Vagina (tissue), 2 donors: Measurements from ENCODE around the gene TMX3. TPM values are rescaled to one million over a fixed set of nuclear protein-coding genes. Genes with fewer than 3 reads are reported as not detected.
A peak's percentile ranks its signal among the peaks of the same experiment; 100 is the strongest.

ENCODE experiments used
- DNase-seq, 2 donors: peaks; one replicate each; pipeline ENCODE4 v3.0.0-alpha.2; 2017; ENCODE audit errors: extremely low spot score in 2 of 2
- H3K27ac ChIP-seq: fragments of 200-600 bp; sonication (generic); one replicate; pipeline ENCODE4 v1.5.1; 2019
- H3K27me3 ChIP-seq: fragments of 200-600 bp; sonication (generic); one replicate; pipeline ENCODE4 v1.5.1; 2019
- H3K36me3 ChIP-seq, 2 donors: fragments of 200-600 bp; sonication (generic); one replicate each; pipeline ENCODE4 v1.5.1; 2017 to 2019
- H3K4me1 ChIP-seq: fragments of 200-600 bp; sonication (generic); one replicate; pipeline ENCODE4 v1.5.1; 2019
- H3K4me3 ChIP-seq, 2 donors: fragments of 200-600 bp; sonication (generic); 1 replicate in 1 of 2; 2 replicates in 1 of 2; pipeline ENCODE4 v1.5.1; 2016 to 2019
- H3K9me3 ChIP-seq: fragments of 200-600 bp; sonication (generic); one replicate; pipeline ENCODE4 v1.5.1; 2019
- POLR2A ChIP-seq, 2 donors: fragments of 450-650 bp; IDR thresholded peaks; one replicate each; pipeline ENCODE4 v1.6.1; 2017; ENCODE audit warnings: antibody characterized with exemption in 2 of 2, mild to moderate bottlenecking in 2 of 2, moderate library complexity in 2 of 2
- POLR2AphosphoS5 ChIP-seq, 2 donors: sonication (generic); formaldehyde crosslinking; IDR thresholded peaks; one replicate each; pipeline ENCODE4 v1.9.0; 2017; ENCODE audit warnings: antibody characterized with exemption in 2 of 2, mild to moderate bottlenecking in 2 of 2, low read depth in 1 of 2; ENCODE audit not compliant: insufficient read depth in 1 of 2
- intact Hi-C: fragments of 100-400 bp; cut with DNase I; formaldehyde crosslinking; loops from one replicate; pipeline ENCODE4 v1.15.1; 2023
- total RNA-seq: library from RNA; depleted of rRNA; stranded (reverse); fragments of >200 nt; gene quantifications from one replicate; pipeline ENCODE4 v1.2.3, GENCODE V29; 2016
- TF ChIP-seq, protein P1 (sequence below), 3 experiments: fragments of 450-650 bp in 2 of 3; fragments of 200-600 bp in 1 of 3; sonication (generic) in 1 of 3; IDR thresholded peaks; one replicate each; pipeline ENCODE4 v1.5.1; 2017 to 2019; ENCODE audit warnings: antibody characterized with exemption in 3 of 3, mild to moderate bottlenecking in 2 of 3, moderate library complexity in 2 of 3

TMX3 gene
- total RNA-seq, 1 donor from 2014 or later: 32.7 TPM

DNA sequence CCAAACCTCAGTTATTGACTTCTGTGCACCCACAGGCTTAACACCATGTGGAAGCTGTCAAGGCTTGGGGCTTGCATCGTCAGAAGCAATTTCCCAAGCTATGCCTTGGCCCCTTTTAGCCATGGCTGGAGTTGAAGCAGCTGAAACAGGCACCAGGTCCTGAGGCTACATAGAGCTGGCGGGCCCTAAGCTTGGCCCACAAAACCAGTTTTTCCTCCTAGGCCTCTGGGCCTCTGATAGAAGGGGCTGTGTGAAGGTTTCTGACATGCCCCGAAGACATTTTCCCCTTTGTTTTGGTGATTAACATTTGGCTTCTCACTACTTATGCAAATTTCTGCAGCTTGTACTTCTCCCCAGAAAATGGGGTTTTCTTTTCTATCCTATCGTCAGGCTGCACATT is 9.1 kb upstream of the TMX3 start:
- H3K4me3 ChIP-seq: no peak overlapping the region
- intact Hi-C loops: no loop called here

DNA sequence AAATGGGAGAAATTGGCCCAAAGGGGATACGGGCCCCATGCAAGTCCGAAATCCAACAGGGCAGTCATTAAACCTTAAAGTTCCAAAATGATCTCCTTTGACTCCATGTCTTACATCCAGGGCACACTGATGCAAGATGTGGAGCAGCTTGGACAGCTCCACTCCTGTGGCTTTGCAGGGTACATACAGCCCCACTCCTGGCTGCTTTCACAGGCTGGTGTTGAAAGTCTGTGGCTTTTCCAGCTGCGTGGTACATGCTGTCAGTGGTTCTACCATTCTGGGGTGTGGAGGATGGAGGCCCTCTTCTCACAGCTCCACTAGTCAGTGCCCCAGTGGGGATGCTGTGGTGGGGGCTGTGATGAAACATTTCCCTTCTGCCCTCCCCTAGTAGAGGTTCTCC is 8.6 kb upstream of the TMX3 start:
- Histone ChIP-seq H3K4me1 (peaks cover 12% of the 10 kb centered on the region), H3K27me3 (no peaks in the 10 kb centered on the region), H3K27ac (no peak overlapping the region), H3K9me3 (no peaks in the 10 kb centered on the region), H3K4me3 (no peak overlapping the region), H3K36me3 (no peaks in the 10 kb centered on the region)
- TF ChIP-seq POLR2AphosphoS5 (IDR thresholded peaks at IDR 0.05; ENCODE audit: insufficient read depth in 1 of 2, low read depth in 1 of 2) (no peak), POLR2A (IDR thresholded peaks at IDR 0.05) (no peak)
- TF ChIP-seq, protein P1, sequence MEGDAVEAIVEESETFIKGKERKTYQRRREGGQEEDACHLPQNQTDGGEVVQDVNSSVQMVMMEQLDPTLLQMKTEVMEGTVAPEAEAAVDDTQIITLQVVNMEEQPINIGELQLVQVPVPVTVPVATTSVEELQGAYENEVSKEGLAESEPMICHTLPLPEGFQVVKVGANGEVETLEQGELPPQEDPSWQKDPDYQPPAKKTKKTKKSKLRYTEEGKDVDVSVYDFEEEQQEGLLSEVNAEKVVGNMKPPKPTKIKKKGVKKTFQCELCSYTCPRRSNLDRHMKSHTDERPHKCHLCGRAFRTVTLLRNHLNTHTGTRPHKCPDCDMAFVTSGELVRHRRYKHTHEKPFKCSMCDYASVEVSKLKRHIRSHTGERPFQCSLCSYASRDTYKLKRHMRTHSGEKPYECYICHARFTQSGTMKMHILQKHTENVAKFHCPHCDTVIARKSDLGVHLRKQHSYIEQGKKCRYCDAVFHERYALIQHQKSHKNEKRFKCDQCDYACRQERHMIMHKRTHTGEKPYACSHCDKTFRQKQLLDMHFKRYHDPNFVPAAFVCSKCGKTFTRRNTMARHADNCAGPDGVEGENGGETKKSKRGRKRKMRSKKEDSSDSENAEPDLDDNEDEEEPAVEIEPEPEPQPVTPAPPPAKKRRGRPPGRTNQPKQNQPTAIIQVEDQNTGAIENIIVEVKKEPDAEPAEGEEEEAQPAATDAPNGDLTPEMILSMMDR (IDR thresholded peaks at IDR 0.05): no peak
- DNase-seq: no peak
- intact Hi-C loops: no loop called here

More for the DNA sequence above, 9.1 kb upstream of the TMX3 start:
- H3K27ac ChIP-seq: no peak overlapping the region
- TF ChIP-seq POLR2A (IDR thresholded peaks at IDR 0.05): no peak
- TF ChIP-seq, protein P1 (IDR thresholded peaks at IDR 0.05): no peak
- TF ChIP-seq POLR2AphosphoS5 (IDR thresholded peaks at IDR 0.05; ENCODE audit: insufficient read depth in 1 of 2, low read depth in 1 of 2): no peak
- peaks cover 12% of the 10 kb centered on the region for H3K4me1 ChIP-seq
- no peaks in the 10 kb centered on the region for H3K9me3 ChIP-seq
- no peaks in the 10 kb centered on the region for H3K27me3 ChIP-seq
- no peak for DNase-seq
- no peaks in the 10 kb centered on the region for H3K36me3 ChIP-seq

DNA sequence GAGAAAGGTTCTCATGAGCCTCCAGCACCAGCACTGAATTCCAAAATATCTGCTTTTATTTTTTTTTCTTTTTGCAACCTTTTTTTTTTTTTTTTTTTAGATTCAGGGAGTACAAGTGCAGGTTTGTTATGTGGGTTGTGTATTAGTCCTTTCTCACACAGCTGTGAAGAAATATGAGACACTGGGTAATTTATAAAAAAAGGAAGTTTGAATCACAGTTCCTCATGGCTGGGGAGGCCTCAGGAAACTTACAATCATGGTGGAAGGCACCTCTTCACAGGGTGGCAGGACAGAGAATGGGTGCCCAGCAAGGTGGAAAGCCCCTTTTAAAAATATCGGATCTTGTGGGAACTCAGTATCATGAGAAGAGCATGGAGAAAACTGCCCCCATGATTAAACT is 7.9 kb upstream of the TMX3 start:
- no peak for DNase-seq
- peak overlapping the region; percentile 47 for H3K27ac ChIP-seq
- H3K27me3 ChIP-seq: no peaks in the 10 kb centered on the region
- H3K36me3 ChIP-seq: no peaks in the 10 kb centered on the region
- no peaks in the 10 kb centered on the region for H3K9me3 ChIP-seq
- TF ChIP-seq POLR2A (IDR thresholded peaks at IDR 0.05) (no peak), POLR2AphosphoS5 (IDR thresholded peaks at IDR 0.05; ENCODE audit: insufficient read depth in 1 of 2, low read depth in 1 of 2) (no peak)
- TF ChIP-seq, protein P1 (IDR thresholded peaks at IDR 0.05): no peak
- no peak overlapping the region for H3K4me3 ChIP-seq
- H3K4me1 ChIP-seq: peaks cover 12% of the 10 kb centered on the region
- intact Hi-C loops: no loop called here

DNA sequence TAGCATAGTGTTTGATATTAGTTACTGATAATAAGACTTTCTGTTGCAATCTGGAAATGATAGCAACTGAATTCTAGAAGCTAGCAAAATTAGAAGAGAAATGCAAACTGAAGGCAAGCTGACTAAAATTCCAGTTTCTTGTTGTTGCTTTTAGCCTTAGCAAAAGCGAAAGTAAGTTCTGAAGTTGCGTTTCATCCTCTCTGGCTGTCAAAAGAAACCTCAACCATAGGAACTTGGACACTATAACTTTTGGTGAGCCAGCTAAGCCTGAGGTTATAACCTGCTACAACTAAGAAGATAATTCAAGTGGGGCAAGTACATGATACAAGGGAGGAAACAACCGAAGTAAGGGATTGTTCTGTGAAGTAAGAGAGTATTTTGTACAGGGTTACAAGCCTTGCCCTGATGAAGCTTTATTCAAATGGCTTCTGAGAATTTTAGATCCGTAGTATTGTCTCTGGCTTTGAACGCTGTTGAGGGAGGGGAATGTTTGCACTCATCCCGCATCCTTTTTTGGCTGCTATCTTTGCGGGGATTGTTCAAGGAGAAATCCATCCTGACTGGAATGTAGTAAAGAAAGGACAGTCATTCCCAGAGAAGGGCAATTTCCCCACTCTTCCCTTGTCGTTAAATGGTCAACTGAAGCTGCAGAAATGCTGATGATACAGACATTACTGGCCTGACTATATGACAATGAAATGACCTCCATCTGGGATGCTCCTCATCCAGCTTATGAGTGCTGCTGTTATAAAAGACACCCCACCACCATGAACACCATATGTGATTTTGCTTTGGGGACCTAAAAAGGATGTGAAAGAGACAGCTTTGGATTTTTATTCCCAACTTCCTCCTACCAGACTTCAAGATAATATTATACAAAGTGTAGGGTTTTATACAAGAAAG is 7.0 kb upstream of the TMX3 start:
- H3K27ac ChIP-seq: peak overlapping the region; percentile 54
- TF ChIP-seq POLR2A (IDR thresholded peaks at IDR 0.05) (no peak), POLR2AphosphoS5 (IDR thresholded peaks at IDR 0.05; ENCODE audit: insufficient read depth in 1 of 2, low read depth in 1 of 2) (no peak)
- TF ChIP-seq, protein P1 (IDR thresholded peaks at IDR 0.05): no peak
- no peak for DNase-seq
- no peaks in the 10 kb centered on the region for H3K9me3 ChIP-seq
- H3K4me1 ChIP-seq: peaks cover 12% of the 10 kb centered on the region
- peak overlapping the region; percentile 30 to 38 for H3K4me3 ChIP-seq
- intact Hi-C loops: no loop called here
- no peaks in the 10 kb centered on the region for H3K36me3 ChIP-seq
- no peaks in the 10 kb centered on the region for H3K27me3 ChIP-seq

DNA sequence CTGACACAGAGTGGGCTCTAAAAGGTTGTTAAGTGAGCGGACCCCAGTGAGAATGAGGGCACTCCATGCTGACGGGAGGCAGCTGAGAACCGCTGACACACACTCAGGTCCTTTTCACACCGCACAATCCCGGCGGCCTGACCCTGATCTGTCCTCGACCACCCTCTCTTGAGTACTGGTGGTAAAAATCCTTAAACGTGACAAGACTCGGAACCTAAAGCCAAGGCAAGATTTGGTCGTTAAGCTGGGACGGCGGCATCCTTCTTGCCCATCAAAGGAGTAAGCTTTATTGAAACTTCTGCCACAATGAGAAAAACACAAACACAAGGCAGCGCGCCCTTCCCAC is 569 bp downstream of the TMX3 start:
- intact Hi-C loops: no loop called here
- peak overlapping the region; percentile 67 for H3K27ac ChIP-seq
- H3K9me3 ChIP-seq: no peaks in the 10 kb centered on the region
- peaks cover 0 to 28% of the 10 kb centered on the region in 2 donors for H3K36me3 ChIP-seq
- H3K27me3 ChIP-seq: no peaks in the 10 kb centered on the region
- no peak for TF ChIP-seq POLR2A (IDR thresholded peaks at IDR 0.05)
- TF ChIP-seq POLR2AphosphoS5 (IDR thresholded peaks at IDR 0.05; ENCODE audit: insufficient read depth in 1 of 2, low read depth in 1 of 2): no peak
- TF ChIP-seq, protein P1 (IDR thresholded peaks at IDR 0.05): no peak
- peak overlapping the region; percentile 76 to 91 for H3K4me3 ChIP-seq
- DNase-seq: no peak
- H3K4me1 ChIP-seq: peaks cover 39% of the 10 kb centered on the region
